OCI-LY3 (cell line): ENCODE results near the gene BCR.

ENCODE experiments used
- EZH2phosphoT487 ChIP-seq: fragments of 200-600 bp; shearing (Covaris generic); IDR thresholded peaks from 2 replicates; pipeline ENCODE4 v1.6.1; 2018; ENCODE audit warnings: antibody characterized with exemption, mixed run types, low read depth
- TF ChIP-seq, protein P1 (sequence below): fragments of 200-600, 300-600 bp; sonication (generic); IDR thresholded peaks from 2 replicates; pipeline ENCODE4 v1.5.1; 2014; ENCODE audit warnings: antibody characterized with exemption, low read length, low read depth

GRCh38 chr22:23269441-23270211 lies 89.3 kb downstream of the BCR start:
- TF ChIP-seq, protein P1, sequence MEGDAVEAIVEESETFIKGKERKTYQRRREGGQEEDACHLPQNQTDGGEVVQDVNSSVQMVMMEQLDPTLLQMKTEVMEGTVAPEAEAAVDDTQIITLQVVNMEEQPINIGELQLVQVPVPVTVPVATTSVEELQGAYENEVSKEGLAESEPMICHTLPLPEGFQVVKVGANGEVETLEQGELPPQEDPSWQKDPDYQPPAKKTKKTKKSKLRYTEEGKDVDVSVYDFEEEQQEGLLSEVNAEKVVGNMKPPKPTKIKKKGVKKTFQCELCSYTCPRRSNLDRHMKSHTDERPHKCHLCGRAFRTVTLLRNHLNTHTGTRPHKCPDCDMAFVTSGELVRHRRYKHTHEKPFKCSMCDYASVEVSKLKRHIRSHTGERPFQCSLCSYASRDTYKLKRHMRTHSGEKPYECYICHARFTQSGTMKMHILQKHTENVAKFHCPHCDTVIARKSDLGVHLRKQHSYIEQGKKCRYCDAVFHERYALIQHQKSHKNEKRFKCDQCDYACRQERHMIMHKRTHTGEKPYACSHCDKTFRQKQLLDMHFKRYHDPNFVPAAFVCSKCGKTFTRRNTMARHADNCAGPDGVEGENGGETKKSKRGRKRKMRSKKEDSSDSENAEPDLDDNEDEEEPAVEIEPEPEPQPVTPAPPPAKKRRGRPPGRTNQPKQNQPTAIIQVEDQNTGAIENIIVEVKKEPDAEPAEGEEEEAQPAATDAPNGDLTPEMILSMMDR = no peak
- no peak for TF ChIP-seq EZH2phosphoT487
